Endothelial cell of hepatic sinusoid (primary cell): ENCODE results near the gene NRAP.

ENCODE experiments used
- in situ Hi-C: cut with HindIII; loops from 2 replicates; pipeline ENCODE4 v1.10.0; 2017; ENCODE audit warnings: low sequenced_read_pairs

The NRAP gene

GRCh38 chr10:113643183-113643582 lies 20.7 kb downstream of the NRAP start:
- in situ Hi-C loops: no loop called here

GRCh38 chr10:113641702-113642101 lies 22.1 kb downstream of the NRAP start:
- in situ Hi-C loops: no loop called here

DNA sequence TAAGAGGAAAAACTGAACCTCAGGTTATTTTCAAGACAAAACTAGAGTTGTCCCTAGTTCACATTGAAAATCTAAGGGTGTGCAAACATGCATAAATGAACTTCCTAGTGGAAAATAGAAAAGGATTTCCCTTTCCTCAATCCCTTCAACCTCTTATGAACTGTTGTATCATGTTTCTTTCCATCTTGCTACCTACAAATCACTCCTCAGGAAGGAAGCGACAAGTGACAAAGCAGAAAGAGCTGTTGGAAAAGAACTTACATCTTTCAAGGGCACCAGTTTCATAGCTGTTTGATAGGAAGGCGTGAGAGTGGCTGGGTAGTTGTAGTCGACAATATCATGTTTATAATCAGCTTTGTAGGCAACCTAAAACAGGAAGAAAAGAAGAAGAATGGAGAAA lies 23.9 kb downstream of the NRAP start:
- in situ Hi-C loops: no loop called here

DNA sequence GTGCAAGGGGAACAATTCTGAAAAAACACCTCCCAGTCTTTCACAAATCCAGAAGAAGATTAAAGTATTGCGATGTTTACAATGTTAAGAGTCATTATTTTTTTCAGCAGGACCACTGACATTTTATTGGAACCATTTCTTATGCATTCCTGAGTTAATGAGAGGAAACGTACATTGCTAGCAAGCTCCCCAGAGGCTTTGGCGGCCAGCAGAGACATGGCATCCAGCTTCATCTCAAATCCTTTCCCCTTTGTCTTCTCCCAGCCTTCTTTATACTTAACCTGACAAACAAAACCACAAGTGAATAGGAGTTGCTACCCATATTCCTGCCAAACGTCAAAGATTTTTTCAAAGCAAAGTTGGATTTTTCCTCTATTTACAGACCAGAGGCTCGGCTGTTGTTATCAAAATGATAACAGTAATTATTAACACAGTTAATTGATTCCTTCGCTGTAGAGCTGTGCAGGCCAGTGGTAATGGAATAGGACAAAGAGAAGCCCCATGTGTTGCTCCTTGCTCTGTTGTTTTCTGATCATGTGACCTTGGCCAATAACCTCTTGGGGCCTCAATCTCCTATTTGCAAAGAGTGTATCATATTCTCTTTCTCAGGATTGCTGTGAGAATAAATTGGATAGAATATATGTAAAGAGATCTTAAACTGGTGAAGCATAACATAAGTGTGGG lies 32.0 kb downstream of the NRAP start:
- in situ Hi-C loops: no loop called here

GRCh38 chr10:113630929-113631533 lies 32.8 kb downstream of the NRAP start:
- in situ Hi-C loops: no loop called here

GRCh38 chr10:113628607-113629153 lies 35.2 kb downstream of the NRAP start:
- in situ Hi-C loops: no loop called here

DNA sequence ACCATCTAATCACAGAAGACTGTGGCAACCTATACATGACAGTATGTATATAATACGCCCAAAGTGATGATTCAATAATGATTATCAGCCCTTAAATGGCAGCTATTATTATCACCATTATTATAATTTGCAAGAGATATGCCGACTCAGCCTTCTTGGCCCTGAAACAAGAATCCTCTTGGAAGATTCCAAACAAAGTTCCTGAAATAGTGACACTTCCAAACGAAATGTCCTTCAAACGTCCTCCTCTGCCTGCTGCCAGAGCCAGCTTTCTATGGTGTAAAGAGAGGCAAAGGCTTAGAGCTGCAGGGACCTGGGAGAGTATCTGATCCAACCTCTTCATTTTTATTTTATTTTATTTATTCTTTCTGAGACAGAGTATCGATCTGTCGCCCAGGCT lies 36.0 kb downstream of the NRAP start:
- in situ Hi-C loops: no loop called here

DNA sequence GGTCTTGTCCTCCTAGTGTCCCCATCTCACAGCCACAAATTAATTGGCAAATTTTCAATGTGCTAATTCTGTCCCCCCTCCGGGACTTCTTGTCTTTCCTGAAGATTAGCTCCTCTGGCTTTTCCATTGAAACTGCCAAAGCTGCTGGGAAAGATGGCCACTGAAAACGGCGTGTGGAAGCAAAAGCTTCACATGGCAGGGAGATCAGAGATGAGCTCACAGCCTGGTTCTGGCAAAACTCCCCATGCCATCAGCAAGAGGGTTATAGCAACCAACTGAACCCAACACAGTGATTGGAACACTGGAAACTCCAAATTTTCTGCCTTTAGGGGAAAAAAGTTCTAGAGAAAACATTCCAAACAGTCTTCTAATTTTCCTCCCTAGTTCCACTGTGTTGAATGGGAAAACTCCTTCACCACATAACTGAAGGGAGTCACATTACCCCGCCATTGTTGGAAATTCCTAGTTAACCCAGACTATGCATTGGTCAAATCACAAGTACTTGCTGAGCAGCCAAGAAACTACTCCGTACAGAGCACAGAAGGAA lies 37.0 kb downstream of the NRAP start:
- in situ Hi-C loops: no loop called here

GRCh38 chr10:113625461-113626186 lies 38.2 kb downstream of the NRAP start:
- in situ Hi-C loops: no loop called here

GRCh38 chr10:113622831-113623230 lies 41.0 kb downstream of the NRAP start:
- in situ Hi-C loops: no loop called here

DNA sequence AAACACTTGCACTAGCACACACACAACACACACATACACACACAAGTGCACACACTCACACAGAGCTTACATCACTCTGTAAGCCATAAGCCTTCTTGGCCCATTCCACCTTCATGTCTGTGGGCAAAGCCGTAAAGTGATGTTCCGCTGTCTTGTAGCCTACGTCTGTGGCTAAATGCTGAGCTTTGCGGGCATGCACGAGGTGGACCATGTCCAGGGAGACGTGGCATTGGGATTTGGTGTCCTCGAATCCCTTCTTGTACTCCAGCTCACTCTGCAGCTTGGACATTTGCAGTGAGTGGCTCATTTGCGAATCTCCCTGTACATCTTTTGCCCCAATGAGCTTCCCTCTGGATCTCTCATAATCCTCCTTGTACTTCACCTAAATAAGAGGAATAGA lies 42.0 kb downstream of the NRAP start:
- in situ Hi-C loops: no loop called here

DNA sequence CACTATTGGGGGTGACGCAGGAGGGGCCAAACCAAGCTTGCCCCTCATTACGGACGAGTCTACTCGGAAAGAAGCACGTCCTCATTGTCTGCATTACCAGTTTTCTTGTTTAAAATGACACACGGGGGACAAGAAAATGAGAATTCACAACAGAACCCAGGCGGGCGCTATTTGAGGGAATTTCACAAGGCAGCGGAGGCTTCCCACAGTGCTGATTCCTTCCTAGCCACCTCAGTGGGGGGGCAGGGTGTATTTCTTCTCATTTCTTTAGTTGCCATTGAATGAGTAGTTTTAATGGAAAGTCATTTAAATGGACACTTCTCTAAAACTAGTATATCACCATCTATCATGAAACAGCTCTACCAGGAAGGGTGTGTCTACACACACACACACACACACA lies 42.9 kb downstream of the NRAP start:
- in situ Hi-C loops: no loop called here

- in situ Hi-C loops: no loop called here
These were observed 43.3 kb downstream of the NRAP start for GRCh38 chr10:113620511-113620910.

DNA sequence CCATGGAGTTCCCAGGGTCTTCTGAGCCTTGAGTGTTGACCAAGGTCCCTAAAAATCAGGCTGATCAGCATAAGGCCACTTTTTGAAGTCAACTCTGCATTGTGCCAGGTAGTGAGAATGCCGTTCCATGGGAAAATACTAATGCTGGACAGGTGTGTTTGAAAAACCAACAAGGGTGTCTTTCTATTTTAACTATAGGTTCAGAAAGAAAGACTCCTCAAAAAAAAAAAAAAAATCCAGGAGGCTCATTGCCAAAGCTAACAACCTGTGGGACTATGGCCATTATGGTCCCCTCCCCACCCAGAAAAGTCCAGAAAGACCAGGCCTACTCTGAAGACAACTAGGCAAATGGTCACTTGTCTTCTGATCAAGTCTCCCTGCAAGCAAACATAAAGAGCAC lies 44.4 kb downstream of the NRAP start:
- in situ Hi-C loops: no loop called here

GRCh38 chr10:113618338-113618737 lies 45.5 kb downstream of the NRAP start:
- in situ Hi-C loops: no loop called here

GRCh38 chr10:113617086-113617485 lies 46.8 kb downstream of the NRAP start:
- in situ Hi-C loops: no loop called here

DNA sequence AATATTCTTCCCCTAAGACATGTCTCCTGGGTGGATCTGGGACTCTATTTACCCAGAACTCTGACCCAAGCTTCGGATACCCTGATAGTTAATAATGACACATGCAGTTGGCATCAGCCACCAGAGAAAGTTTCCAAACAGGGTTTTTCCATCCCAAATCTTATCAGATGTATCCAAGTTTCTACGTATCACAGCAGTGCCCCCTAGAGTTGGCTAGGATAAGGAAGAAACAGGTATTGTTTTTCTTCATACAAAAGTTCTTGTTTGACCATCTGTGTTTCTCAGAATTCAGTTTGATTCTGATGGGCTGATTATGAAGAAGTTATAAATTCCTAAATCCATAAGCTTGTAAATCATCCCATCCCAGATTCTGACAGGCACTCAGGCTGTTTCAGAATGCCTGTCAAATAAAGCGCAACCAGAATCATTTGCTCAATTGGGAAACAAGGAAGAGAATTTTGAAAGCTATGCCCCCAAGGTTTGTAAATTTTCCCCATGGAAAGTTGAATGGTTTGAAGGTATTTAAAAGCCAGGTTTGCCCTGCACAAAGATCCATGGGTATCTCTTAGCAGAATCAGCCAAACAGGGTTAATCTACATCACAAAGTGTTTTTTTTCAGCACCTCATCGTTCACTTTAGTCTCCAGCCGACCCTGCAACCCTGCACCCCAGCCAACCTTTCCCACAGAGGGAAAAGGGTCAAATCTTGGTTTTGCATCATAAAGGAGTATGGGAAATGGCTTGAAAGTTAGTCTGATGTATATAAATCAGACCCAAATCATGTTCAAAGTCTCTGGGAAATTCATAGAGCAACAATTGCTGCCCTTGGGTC lies 47.4 kb downstream of the NRAP start:
- in situ Hi-C loops: no loop called here

DNA sequence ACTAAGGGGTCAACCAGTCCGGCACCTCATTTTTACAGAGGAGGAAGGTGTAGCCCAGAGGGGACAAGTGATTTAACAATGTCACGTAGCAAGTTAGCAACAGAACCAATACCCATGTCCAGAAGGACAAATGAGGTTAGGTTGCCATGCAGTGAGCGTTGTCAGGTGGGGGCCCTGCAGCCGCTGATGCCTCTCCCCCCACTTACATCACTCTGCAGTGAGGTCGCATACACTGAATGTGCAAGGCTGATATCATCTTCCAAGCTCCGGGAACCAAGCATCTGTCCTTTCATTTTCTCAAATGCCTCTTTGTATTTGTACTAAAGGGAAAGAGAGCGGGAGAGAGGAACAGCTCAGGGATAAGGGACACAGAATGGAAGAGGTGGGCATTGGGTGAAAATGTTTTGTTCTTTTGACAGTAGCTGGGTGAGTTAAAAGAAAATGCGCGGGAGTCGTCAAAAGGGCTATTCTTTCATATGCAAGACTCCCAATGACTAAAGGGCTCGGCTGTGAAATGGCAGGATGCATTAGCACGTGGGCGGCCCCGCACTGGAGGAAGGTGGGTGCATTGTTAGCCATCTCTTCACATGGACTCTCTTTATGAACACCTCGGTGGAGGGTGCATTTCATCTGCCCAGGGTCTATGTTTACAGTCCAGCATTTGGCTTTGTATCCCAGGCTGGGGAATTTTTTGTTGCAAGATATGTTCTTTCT lies 49.7 kb downstream of the NRAP start:
- in situ Hi-C loops: no loop called here

DNA sequence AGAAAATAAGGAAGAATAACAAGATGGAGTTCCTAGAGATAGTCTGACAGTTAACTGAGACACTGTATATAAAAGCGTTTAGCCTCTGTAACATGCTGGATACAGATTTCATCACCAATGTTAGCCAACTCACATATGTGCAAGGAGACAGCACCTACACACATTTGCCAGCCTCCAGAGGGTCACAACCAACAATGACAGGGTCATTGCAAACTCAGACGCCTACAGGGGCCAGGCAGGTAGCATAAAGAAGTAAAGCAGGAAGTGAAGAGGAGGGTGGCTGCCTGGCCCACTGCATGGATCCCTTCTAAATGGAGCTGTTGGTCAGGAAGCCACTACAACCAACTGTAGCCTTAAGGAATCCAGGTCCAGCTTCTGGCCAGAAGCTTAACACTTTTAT lies 50.4 kb downstream of the NRAP start:
- in situ Hi-C loops: no loop called here

DNA sequence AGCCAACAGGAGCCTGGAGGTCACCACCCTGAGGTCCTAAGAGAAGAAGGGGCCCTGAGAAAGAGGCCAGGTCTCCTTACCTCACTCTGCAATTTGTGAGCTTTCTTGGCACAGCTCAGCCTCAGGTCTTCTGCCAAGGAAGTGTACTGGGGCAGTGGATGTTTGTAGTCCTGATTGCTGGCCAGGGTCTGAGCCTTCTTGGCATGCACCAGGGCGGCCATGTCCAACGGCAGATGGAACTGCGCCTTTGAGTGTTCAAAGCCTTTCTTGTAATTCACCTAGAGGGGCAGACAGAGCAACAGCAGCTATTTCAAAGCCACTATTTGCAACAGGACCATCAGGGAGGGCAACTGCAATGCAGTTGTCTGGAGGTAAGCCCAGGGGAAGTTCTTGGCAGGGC lies 51.7 kb downstream of the NRAP start:
- in situ Hi-C loops: no loop called here
